ENCODE data around the gene DNER.

- no peak for TF ChIP-seq POLR2A (IDR thresholded peaks at IDR 0.05)
- TF ChIP-seq CTCF (IDR thresholded peaks at IDR 0.05) = no peak
- TF ChIP-seq EP300 (IDR thresholded peaks at IDR 0.05) = no peak
Observed at GRCh38 chr2:229652796-229653195, 61.6 kb downstream of the DNER start.
